HG03571 (cell line): ENCODE results near the gene ADAMTS5.

Source experiments
- ATAC-seq: cut with Tn5 transposase; IDR thresholded peaks from one replicate; pipeline ENCODE4 v1.9.1; 2021; ENCODE audit not compliant: unreplicated experiment

ADAMTS5 gene

DNA sequence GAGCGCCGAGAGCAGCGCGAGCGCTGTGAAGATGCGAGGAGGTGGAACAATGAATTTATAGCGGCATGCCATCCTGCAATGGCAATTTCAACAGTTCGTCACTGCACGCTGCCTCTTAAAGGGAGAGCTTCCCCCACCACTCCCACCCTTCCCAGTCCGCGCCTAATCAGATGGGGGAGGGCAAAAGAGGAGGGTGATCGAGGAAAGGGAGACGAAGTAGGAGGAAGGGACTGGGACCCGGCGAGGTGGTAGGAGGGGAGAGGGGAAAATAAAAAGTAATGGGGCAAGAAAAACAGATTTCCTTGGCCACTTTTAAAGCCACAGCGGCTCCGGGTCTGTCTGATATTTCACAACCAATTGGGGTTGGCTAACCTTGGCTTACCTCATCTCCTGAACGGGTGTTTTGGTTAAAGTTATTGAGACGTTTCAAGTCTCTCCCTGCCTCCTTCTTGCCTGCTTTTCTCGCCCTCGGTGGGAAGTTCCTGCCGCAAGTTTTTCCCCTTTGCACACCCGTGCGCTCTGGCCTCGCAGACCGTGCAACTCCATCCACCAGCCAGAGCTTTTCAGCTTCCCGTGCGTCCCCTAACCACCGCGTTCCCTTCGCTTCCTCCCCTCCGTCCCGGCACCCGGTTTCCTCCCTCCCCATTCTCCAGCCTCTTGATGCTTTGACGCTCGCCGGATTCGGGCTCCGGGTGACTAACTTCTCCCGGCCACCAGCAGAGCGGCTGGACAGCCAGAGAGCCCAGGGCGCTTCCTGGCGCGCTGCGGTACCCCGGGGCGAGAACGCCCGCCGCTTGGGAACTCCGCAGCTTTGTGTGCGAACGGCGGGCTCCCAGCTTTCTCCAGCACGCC is at the start of gene ADAMTS5:
Gene ADAMTS5 (minus strand): TSS at position 27 of the 852 bp plus-strand sequence. CDS start 697 bp downstream, outside the sequence.
- ATAC-seq, result no peak

DNA sequence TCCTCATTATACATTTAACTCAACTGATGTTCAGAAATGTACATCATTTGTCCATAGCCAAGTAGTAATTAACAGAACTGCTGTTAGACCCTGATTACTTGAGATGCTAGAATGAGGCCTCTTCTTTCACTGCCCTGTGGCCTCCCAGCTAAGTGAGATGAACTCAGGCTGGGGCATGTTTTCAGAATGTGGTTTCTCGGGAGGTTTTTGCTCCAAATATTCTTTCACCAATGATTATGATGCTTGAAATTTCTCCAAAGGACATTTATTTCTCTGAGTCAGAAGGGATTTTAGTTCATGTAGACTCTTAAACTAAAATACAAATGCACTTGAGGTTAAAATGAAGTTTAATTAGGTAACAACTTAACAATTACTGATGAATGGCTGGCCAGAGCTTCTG is 34.6 kb upstream of the ADAMTS5 start:
- ATAC-seq, result no peak

GRCh38 chr21:26983576-26983975 is 16.7 kb upstream of the ADAMTS5 start:
- no peak for ATAC-seq

- no peak for ATAC-seq
Observed at GRCh38 chr21:26982767-26983166, 15.9 kb upstream of the ADAMTS5 start.

GRCh38 chr21:26977746-26978145 is 10.9 kb upstream of the ADAMTS5 start:
- ATAC-seq, result no peak

GRCh38 chr21:26973226-26973625 is 6.3 kb upstream of the ADAMTS5 start:
- no peak for ATAC-seq

GRCh38 chr21:26972192-26972591 is 5.3 kb upstream of the ADAMTS5 start:
- no peak for ATAC-seq

GRCh38 chr21:26969971-26970725 is 3.3 kb upstream of the ADAMTS5 start:
- no peak for ATAC-seq

DNA sequence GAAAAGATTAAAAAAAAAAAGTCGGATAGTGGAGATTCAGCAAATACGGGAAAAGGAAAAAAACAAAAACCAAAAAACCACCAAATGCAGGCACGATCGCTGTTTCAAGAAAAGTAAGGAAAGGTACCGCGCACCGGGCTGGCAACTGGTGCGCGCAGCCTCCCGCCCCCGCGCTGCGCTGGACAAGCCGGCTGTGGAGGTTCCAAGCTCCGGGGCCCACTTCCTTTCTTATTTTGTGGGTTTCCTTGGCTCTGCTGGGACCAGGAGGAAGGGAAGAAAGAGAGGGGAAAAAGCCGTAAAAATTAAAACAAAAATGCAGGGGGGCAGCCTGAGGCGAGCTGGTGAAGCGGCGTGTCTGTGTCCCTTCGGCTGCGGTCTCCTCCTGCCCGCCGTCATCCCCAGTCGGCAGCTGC is 233 bp downstream of the ADAMTS5 start:
- no peak for ATAC-seq

- no peak for ATAC-seq
Observed at GRCh38 chr21:26965907-26966581, 844 bp downstream of the ADAMTS5 start.

DNA sequence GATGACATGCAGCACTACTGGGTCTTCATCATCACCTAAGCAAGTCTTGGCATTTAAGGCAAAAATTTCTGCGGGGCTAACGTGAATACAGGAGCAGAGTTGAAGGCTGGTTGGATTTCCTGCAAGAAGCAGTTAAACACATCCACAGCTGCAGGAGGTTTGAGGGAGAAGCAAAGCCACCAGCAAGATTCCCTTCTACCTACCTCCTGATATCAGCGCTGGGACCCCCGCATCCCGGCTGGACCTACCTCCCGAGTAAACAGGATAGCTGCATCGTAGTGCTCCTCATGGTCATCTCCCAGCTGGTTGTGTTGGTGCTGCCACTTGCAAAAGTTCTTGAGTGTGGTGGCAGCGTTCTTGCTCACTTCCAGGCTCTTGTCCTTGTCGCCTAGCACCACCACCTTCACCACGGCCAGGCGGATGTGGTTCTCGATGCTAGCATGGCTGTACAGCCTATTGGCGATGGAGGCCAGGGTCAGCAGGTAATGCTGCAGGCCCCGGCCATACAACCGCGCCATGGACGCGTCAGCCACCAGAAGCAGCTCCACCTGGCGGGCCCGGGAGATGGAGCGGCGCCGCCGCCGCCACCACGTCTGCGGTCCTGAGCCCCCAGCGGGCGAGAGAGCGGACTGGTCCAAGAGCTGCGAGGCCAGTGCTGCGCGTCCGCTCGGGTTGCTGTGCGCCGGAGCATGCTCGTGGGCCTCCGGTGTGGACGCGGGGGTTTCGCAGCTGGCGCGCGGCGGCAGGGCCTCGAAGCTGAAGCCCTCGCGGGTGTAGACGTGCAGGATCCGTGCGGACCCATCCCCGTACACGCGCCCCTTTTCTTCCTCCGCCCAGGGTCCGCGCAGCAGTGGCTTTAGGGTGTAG is 1.6 kb downstream of the ADAMTS5 start:
- no peak for ATAC-seq

DNA sequence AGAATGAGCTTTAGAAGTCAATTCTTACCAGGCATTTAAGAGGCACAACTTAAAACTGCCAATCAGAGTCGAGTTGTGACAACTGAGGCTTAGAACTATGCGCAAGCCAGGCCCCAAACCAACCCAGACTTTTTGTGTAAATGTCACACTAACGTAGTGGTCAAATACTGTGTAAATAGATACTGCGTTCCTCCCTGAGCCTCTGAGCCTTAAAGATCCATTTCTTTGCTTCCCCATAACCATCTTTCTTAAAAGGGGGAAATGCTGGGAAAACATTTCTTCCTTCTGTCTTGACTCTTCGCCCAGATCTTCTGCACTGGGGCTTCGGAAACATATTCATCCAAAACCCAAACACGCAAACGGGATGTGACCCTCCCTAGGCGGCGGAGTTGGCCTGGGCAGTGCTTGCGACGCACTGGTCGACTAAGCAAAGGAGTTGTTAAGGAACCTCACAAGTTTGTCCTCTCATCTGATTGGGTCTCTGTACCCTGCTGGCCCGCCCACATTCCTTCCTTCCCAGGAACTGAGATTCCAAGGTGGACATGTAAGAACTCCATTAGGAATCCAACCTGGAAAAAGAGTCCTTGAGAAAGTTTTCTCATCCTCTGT is 2.6 kb downstream of the ADAMTS5 start:
- no peak for ATAC-seq

DNA sequence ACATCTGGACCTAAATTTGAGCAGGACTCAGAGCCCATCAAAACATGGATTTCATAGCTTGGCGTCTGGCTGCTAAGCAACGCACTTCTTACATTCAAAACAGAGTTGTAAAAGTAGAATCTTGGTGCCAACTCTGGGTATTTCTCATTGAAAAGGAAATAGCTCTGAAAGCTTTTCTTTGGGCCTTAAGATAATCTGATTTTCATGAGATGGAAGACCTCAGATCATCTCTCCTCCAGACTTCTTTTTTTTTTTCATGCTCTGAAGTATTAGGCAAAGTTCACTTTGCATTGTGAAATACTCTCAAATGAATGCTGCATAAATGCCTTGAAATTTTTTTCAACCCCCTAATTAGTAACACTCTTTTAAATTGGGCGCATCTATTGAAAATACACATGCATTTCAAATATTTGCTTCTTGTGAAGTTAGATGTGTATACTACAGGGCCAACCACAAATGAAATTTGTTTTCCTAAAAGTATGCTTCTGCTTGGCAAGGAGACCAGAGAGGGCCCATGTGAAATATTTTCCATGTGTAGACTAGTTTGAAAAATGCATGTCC is 4.2 kb downstream of the ADAMTS5 start:
- no peak for ATAC-seq

- ATAC-seq, result no peak
Observed at GRCh38 chr21:26961698-26962097, 5.2 kb downstream of the ADAMTS5 start.

- no peak for ATAC-seq
Observed at GRCh38 chr21:26958788-26959187, 8.1 kb downstream of the ADAMTS5 start.

- no peak for ATAC-seq
Observed at GRCh38 chr21:26956813-26957212, 10.1 kb downstream of the ADAMTS5 start.

GRCh38 chr21:26956216-26956615 is 10.7 kb downstream of the ADAMTS5 start:
- no peak for ATAC-seq

DNA sequence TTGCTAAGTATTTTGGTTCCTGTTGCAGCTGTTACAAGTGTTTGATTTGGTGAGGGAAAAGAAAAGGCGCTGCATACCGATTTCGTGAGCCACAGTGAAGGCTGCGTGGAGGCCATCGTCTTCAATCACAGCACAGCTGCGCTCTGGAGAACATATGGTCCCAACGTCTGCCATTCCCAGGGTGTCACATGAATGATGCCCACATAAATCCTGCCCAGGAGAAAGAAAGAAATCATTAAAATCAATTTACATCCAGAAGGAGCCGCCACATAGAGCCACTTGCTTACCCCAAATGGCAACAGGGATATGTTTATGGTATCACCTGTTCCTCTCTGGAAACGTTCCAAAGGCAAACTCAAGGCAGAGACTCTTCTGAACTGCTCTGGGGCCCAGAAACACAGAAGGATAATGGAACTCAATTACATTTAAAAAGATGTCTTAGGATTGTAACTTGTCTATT is 12.2 kb downstream of the ADAMTS5 start:
- ATAC-seq, result no peak

- ATAC-seq, result no peak
Observed at GRCh38 chr21:26952374-26953066, 14.4 kb downstream of the ADAMTS5 start.
